WTC11 (cell line): ENCODE measurements around the gene SHQ1. TPM values are rescaled to one million over a fixed set of nuclear protein-coding genes. Genes with fewer than 3 reads are reported as not detected.

Source experiments
- ATAC-seq: fragments of 200-7000 bp; cut with Tn5 transposase; 2 replicates; pipeline ENCODE4 v1.10.0; 2021; ENCODE audit warnings: mild to moderate bottlenecking, moderate library complexity
- CTCF ChIA-PET: fragments of 300-600 bp; sonication (Branson Sonifier 250); formaldehyde crosslinking; loops from one replicate; lab custom pipeline; 2021; ENCODE audit warnings: antibody characterized with exemption; lab: Charles Lee
- POLR2A ChIA-PET: fragments of 350-600 bp; sonication (Branson Sonifier 250); formaldehyde crosslinking; loops from one replicate; lab custom pipeline; 2021; ENCODE audit warnings: antibody characterized with exemption; lab: Charles Lee
- DNase-seq: peaks from one replicate; pipeline ENCODE4 v3.0.0; 2021; ENCODE audit warnings: low spot score
- H3K27ac Mint-ChIP-seq: 2 replicates; pipeline ENCODE4 v1.8.0; 2021; ENCODE audit warnings: mixed read lengths
- H3K27me3 Mint-ChIP-seq: 2 replicates; pipeline ENCODE4 v1.8.0; 2021; ENCODE audit warnings: low read depth, mild to moderate bottlenecking, moderate library complexity, mixed read lengths
- H3K36me3 Mint-ChIP-seq: 2 replicates; pipeline ENCODE4 v1.8.0; 2021; ENCODE audit warnings: mixed read lengths
- H3K4me1 Mint-ChIP-seq: 2 replicates; pipeline ENCODE4 v1.8.0; 2022; ENCODE audit warnings: mixed read lengths
- H3K4me3 Mint-ChIP-seq: 2 replicates; pipeline ENCODE4 v1.8.0; 2021; ENCODE audit warnings: mild to moderate bottlenecking, moderate library complexity, mixed read lengths
- H3K9me3 Mint-ChIP-seq: 2 replicates; pipeline ENCODE4 v1.8.0; 2021; ENCODE audit warnings: mixed read lengths
- FOXJ3 ChIP-seq: sonication (generic); formaldehyde crosslinking; IDR thresholded peaks from 2 replicates; pipeline ENCODE4 v1.9.0; 2021; ENCODE audit warnings: missing genetic modification reagents, mild to moderate bottlenecking, borderline replicate concordance
- HMGA2 ChIP-seq: fragments of 250-450 bp; sonication (Bioruptor Pico); IDR thresholded peaks from 2 replicates; pipeline ENCODE4 v1.4.0; 2021; ENCODE audit warnings: mild to moderate bottlenecking, moderate library complexity
- JAZF1 ChIP-seq: fragments of 250-450 bp; sonication (Bioruptor Pico); IDR thresholded peaks from 2 replicates; pipeline ENCODE4 v1.9.0; 2021; ENCODE audit warnings: moderate library complexity, mild to moderate bottlenecking, inconsistent platforms
- JUN ChIP-seq: sonication (generic); formaldehyde crosslinking; IDR thresholded peaks from 2 replicates; pipeline ENCODE4 v1.8.0; 2023; ENCODE audit warnings: mild to moderate bottlenecking, missing genetic modification reagents
- MYBL2 ChIP-seq: sonication (generic); formaldehyde crosslinking; IDR thresholded peaks from 2 replicates; pipeline ENCODE4 v1.8.1; 2023; ENCODE audit warnings: mild to moderate bottlenecking, moderate library complexity, missing genetic modification reagents
- NR2C2 ChIP-seq: sonication (generic); formaldehyde crosslinking; IDR thresholded peaks from 2 replicates; pipeline ENCODE4 v1.8.0; 2022; ENCODE audit warnings: mild to moderate bottlenecking, missing genetic modification reagents
- PRRX2 ChIP-seq: fragments of 250-450 bp; sonication (Bioruptor Pico); IDR thresholded peaks from 2 replicates; pipeline ENCODE4 v1.8.0; 2021; ENCODE audit warnings: mild to moderate bottlenecking
- RELA ChIP-seq: sonication (generic); formaldehyde crosslinking; IDR thresholded peaks from 2 replicates; pipeline ENCODE4 v1.8.1; 2022; ENCODE audit warnings: missing genetic modification reagents, mild to moderate bottlenecking, borderline replicate concordance
- SOX15 ChIP-seq: fragments of 250-450 bp; sonication (Bioruptor Pico); IDR thresholded peaks from 2 replicates; pipeline ENCODE4 v1.9.0; 2021; ENCODE audit warnings: mild to moderate bottlenecking
- TCF7 ChIP-seq: sonication (generic); formaldehyde crosslinking; IDR thresholded peaks from 2 replicates; pipeline ENCODE4 v1.8.0; 2022; ENCODE audit warnings: mild to moderate bottlenecking, low read depth, missing genetic modification reagents, moderate library complexity
- TEAD1 ChIP-seq: sonication (generic); formaldehyde crosslinking; IDR thresholded peaks from 2 replicates; pipeline ENCODE4 v1.8.0; 2022; ENCODE audit warnings: mild to moderate bottlenecking, missing genetic modification reagents
- TEAD4 ChIP-seq: sonication (generic); formaldehyde crosslinking; IDR thresholded peaks from 2 replicates; pipeline ENCODE4 v1.8.0; 2022; ENCODE audit warnings: mild to moderate bottlenecking, missing genetic modification reagents
- ZNF121 ChIP-seq: sonication (generic); formaldehyde crosslinking; IDR thresholded peaks from 2 replicates; pipeline ENCODE4 v1.8.0; 2023; ENCODE audit warnings: missing genetic modification reagents
- ZNF416 ChIP-seq: fragments of 250-450 bp; sonication (Bioruptor Pico); IDR thresholded peaks from 2 replicates; pipeline ENCODE4 v1.9.0; 2021; ENCODE audit warnings: mild to moderate bottlenecking, inconsistent platforms
- total RNA-seq: library from RNA; stranded (reverse); gene quantifications from 3 replicates; pipeline ENCODE4 v1.2.3, GENCODE V29; 2021
- TF ChIP-seq, protein P1 (sequence below): fragments of 250-450 bp; sonication (Bioruptor Pico); IDR thresholded peaks from 2 replicates; pipeline ENCODE4 v1.9.0; 2021; ENCODE audit warnings: mild to moderate bottlenecking, borderline replicate concordance
- TF ChIP-seq, protein P2 (sequence below): fragments of 250-450 bp; sonication (Bioruptor Pico); IDR thresholded peaks from 2 replicates; pipeline ENCODE4 v1.8.0; 2021; ENCODE audit warnings: mild to moderate bottlenecking
- TF ChIP-seq, protein P3 (sequence below): fragments of 250-450 bp; sonication (Bioruptor Pico); conservative IDR thresholded peaks from 2 replicates; pipeline ENCODE4 v1.9.0; 2021; ENCODE audit warnings: mild to moderate bottlenecking
- TF ChIP-seq, protein P4 (sequence below): sonication (generic); formaldehyde crosslinking; IDR thresholded peaks from 2 replicates; pipeline ENCODE4 v1.8.1; 2023; ENCODE audit warnings: mild to moderate bottlenecking, missing genetic modification reagents
- TF ChIP-seq, protein P5 (sequence below): sonication (generic); formaldehyde crosslinking; IDR thresholded peaks from 2 replicates; pipeline ENCODE4 v1.8.0; 2022; ENCODE audit warnings: mild to moderate bottlenecking, missing genetic modification reagents
- TF ChIP-seq, protein P6 (sequence below): sonication (generic); formaldehyde crosslinking; IDR thresholded peaks from 2 replicates; pipeline ENCODE4 v1.8.1; 2022; ENCODE audit warnings: low read depth, mild to moderate bottlenecking, moderate library complexity, missing genetic modification reagents, borderline replicate concordance
- TF ChIP-seq, protein P7 (sequence below): sonication (generic); formaldehyde crosslinking; IDR thresholded peaks from 2 replicates; pipeline ENCODE4 v1.8.1; 2023; ENCODE audit warnings: mild to moderate bottlenecking, missing genetic modification reagents, moderate library complexity

Gene SHQ1
- total RNA-seq, 1 experiment from 2014 or later: 29.1 TPM

DNA sequence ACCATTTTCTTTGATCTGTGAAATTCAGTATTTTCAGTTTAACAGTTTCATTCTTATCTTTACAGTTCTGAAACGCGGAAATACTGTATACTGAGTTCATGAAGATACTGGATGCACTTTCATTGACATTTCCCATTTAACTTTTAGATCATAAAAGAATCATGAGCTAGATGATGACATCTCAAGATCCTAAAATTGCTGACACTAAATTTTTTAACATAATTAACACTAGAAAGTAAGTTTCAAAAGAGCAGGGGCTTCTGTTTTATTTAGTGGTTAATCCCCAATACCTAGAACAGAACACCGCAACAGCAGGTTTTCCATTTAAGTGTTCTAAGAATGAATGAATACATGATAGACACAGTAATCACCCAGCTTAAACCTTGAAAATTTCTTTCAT lies 54.2 kb downstream of the SHQ1 start:
- Mint-ChIP-seq H3K4me3 (no peak overlapping the region), H3K27me3 (no peaks in the 10 kb centered on the region), H3K27ac (no peak overlapping the region), H3K36me3 (peaks cover 11% of the 10 kb centered on the region), H3K9me3 (peaks cover 3% of the 10 kb centered on the region; the same call in 1 of the 2 replicates), H3K4me1 (peaks cover 27% of the 10 kb centered on the region)
- ChIA-PET POLR2A (no interaction called here), CTCF (interaction anchor here (1.2 kb wide), 1 partner anchor 138 kb away, joined by 3 read pairs; no protein-coding TSS in a partner anchor)
- no peak for ATAC-seq
- TF ChIP-seq, protein P1, sequence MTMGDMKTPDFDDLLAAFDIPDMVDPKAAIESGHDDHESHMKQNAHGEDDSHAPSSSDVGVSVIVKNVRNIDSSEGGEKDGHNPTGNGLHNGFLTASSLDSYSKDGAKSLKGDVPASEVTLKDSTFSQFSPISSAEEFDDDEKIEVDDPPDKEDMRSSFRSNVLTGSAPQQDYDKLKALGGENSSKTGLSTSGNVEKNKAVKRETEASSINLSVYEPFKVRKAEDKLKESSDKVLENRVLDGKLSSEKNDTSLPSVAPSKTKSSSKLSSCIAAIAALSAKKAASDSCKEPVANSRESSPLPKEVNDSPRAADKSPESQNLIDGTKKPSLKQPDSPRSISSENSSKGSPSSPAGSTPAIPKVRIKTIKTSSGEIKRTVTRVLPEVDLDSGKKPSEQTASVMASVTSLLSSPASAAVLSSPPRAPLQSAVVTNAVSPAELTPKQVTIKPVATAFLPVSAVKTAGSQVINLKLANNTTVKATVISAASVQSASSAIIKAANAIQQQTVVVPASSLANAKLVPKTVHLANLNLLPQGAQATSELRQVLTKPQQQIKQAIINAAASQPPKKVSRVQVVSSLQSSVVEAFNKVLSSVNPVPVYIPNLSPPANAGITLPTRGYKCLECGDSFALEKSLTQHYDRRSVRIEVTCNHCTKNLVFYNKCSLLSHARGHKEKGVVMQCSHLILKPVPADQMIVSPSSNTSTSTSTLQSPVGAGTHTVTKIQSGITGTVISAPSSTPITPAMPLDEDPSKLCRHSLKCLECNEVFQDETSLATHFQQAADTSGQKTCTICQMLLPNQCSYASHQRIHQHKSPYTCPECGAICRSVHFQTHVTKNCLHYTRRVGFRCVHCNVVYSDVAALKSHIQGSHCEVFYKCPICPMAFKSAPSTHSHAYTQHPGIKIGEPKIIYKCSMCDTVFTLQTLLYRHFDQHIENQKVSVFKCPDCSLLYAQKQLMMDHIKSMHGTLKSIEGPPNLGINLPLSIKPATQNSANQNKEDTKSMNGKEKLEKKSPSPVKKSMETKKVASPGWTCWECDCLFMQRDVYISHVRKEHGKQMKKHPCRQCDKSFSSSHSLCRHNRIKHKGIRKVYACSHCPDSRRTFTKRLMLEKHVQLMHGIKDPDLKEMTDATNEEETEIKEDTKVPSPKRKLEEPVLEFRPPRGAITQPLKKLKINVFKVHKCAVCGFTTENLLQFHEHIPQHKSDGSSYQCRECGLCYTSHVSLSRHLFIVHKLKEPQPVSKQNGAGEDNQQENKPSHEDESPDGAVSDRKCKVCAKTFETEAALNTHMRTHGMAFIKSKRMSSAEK: no peak
- TF ChIP-seq ZNF121 (no peak), TEAD4 (CRISPR knock-in tag) (no peak), JUN (CRISPR knock-in tag) (no peak), FOXJ3 (CRISPR knock-in tag) (no peak), HMGA2 (no peak), MYBL2 (CRISPR knock-in tag) (no peak), JAZF1 (no peak), TEAD1 (CRISPR knock-in tag) (no peak)
- TF ChIP-seq, protein P2, sequence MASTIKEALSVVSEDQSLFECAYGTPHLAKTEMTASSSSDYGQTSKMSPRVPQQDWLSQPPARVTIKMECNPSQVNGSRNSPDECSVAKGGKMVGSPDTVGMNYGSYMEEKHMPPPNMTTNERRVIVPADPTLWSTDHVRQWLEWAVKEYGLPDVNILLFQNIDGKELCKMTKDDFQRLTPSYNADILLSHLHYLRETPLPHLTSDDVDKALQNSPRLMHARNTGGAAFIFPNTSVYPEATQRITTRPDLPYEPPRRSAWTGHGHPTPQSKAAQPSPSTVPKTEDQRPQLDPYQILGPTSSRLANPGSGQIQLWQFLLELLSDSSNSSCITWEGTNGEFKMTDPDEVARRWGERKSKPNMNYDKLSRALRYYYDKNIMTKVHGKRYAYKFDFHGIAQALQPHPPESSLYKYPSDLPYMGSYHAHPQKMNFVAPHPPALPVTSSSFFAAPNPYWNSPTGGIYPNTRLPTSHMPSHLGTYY (CRISPR knock-in tag): no peak
- TF ChIP-seq, protein P3, sequence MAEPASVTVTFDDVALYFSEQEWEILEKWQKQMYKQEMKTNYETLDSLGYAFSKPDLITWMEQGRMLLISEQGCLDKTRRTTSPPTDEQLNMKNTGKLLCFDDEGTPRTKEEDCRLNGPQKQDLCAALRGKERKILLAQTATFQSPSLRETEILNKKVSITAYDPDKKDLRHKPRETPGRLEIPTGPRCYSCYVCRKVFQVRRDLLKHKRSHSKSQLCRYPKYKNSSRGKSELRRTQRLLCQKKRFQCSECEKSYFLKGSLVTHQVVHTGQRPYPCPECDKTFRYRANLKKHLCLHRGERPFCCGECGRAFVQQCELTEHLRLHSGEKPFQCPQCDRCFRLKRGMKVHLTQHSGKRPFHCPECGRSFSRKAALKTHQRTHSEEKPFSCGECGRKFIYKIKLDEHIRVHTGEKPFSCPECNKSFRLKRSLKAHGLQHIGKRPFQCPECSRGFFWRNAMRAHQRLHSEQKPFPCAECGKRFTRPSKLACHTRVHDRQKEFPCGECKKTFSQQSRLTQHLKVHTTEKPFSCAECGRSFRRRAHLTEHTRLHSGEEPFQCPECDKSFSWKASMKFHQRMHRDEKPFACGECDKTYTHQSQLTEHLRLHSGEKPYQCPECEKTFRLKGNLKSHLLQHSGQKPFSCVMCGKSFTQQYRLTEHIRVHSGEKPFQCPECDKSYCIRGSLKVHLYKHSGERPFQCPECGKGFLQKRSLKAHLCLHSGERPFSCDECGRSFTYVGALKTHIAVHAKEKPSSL: no peak
- TF ChIP-seq, protein P4, sequence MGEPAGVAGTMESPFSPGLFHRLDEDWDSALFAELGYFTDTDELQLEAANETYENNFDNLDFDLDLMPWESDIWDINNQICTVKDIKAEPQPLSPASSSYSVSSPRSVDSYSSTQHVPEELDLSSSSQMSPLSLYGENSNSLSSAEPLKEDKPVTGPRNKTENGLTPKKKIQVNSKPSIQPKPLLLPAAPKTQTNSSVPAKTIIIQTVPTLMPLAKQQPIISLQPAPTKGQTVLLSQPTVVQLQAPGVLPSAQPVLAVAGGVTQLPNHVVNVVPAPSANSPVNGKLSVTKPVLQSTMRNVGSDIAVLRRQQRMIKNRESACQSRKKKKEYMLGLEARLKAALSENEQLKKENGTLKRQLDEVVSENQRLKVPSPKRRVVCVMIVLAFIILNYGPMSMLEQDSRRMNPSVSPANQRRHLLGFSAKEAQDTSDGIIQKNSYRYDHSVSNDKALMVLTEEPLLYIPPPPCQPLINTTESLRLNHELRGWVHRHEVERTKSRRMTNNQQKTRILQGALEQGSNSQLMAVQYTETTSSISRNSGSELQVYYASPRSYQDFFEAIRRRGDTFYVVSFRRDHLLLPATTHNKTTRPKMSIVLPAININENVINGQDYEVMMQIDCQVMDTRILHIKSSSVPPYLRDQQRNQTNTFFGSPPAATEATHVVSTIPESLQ (CRISPR knock-in tag): no peak
- no peak for DNase-seq

DNA sequence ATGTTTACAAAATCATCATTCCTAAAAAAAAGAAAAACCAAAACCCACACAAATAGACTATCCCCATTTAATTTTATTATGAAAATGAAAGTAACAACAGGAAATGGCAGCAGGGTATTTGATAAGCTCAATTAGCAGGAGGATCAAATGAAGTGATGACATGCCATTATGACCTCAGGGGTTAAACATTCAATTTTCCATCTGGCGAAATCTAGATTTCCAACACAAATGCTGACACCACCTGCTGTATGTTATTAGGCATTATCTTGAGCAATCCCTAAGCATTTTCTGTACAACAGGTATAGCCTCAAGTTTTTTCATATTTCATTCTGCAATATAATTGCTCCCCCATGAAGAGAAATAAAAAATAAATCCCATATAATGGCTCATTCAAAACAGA lies 57.1 kb downstream of the SHQ1 start:
- peak overlapping the region; percentile 85 for H3K27ac Mint-ChIP-seq
- H3K9me3 Mint-ChIP-seq: peaks cover 3% of the 10 kb centered on the region; the same call in 1 of the 2 replicates
- peaks cover 23% of the 10 kb centered on the region for H3K36me3 Mint-ChIP-seq
- TF ChIP-seq NR2C2 (CRISPR knock-in tag) (no peak), SOX15 (CRISPR knock-in tag) (no peak), RELA (CRISPR knock-in tag) (no peak), TCF7 (CRISPR knock-in tag) (no peak), PRRX2 (CRISPR knock-in tag) (no peak), JAZF1 (no peak), ZNF416 (CRISPR knock-in tag) (no peak)
- TF ChIP-seq, protein P5, sequence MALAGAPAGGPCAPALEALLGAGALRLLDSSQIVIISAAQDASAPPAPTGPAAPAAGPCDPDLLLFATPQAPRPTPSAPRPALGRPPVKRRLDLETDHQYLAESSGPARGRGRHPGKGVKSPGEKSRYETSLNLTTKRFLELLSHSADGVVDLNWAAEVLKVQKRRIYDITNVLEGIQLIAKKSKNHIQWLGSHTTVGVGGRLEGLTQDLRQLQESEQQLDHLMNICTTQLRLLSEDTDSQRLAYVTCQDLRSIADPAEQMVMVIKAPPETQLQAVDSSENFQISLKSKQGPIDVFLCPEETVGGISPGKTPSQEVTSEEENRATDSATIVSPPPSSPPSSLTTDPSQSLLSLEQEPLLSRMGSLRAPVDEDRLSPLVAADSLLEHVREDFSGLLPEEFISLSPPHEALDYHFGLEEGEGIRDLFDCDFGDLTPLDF (CRISPR knock-in tag): no peak
- TF ChIP-seq, protein P6, sequence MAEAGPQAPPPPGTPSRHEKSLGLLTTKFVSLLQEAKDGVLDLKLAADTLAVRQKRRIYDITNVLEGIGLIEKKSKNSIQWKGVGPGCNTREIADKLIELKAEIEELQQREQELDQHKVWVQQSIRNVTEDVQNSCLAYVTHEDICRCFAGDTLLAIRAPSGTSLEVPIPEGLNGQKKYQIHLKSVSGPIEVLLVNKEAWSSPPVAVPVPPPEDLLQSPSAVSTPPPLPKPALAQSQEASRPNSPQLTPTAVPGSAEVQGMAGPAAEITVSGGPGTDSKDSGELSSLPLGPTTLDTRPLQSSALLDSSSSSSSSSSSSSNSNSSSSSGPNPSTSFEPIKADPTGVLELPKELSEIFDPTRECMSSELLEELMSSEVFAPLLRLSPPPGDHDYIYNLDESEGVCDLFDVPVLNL (CRISPR knock-in tag): no peak
- TF ChIP-seq, protein P7, sequence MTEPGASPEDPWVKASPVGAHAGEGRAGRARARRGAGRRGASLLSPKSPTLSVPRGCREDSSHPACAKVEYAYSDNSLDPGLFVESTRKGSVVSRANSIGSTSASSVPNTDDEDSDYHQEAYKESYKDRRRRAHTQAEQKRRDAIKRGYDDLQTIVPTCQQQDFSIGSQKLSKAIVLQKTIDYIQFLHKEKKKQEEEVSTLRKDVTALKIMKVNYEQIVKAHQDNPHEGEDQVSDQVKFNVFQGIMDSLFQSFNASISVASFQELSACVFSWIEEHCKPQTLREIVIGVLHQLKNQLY: no peak
- TF ChIP-seq, all 79 proteins: peak for 0
- DNase-seq (no peak), ATAC-seq (no peak)
- Mint-ChIP-seq H3K4me3 (no peak overlapping the region), H3K4me1 (peaks cover 10% of the 10 kb centered on the region), H3K27me3 (no peaks in the 10 kb centered on the region)
- POLR2A ChIA-PET: no interaction called here
- CTCF ChIA-PET: interaction anchor here (0.7 kb wide), 1 partner anchor 124 kb away, joined by 3 read pairs; no protein-coding TSS in a partner anchor
